Measurements from ENCODE around the gene PIEZO2.

GRCh38 chr18:10840743-10841142, 308.6 kb downstream of the PIEZO2 start:
- no peak for TF ChIP-seq CTCF (IDR thresholded peaks at IDR 0.05)
- TF ChIP-seq EP300 (IDR thresholded peaks at IDR 0.05) = peak in 1 of 4 donors; percentile 54
- no peak for TF ChIP-seq POLR2A (IDR thresholded peaks at IDR 0.05)

Data from upper lobe of left lung (tissue), 4 donors.